GM18502 (cell line): ENCODE measurements around the gene CUEDC1.

Source experiments
- ATAC-seq: cut with Tn5 transposase; IDR thresholded peaks from one replicate; pipeline ENCODE4 v1.9.1; 2021; ENCODE audit warnings: mild to moderate bottlenecking; ENCODE audit not compliant: unreplicated experiment, poor library complexity

The CUEDC1 gene

GRCh38 chr17:57955183-57955931 lies at the start of gene CUEDC1:
Gene CUEDC1, minus strand, starts transcription at chr17:57955412. Its CDS starts 69,848 bp downstream, at chr17:57885564.
- ATAC-seq = no peak

DNA sequence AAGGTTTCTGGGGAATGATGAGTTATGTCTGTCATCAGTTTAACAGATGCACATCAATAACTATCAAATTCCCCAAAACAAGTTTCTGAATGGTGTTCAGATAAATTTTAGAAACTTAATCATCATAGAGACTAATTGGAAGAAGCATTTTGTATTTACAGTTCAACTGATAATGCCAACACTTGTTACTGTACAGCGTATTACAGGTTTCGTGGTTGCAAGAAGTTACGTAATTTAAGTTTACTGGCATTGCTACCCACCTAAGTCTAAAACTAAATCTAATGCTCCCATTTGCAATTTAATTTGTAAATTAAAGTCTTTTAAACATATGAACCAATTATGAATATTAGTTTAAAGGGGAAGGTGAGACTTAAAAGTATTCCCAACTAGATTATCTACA lies 48.8 kb upstream of the CUEDC1 start:
- ATAC-seq = no peak

GRCh38 chr17:58002973-58003372 lies 47.8 kb upstream of the CUEDC1 start:
- ATAC-seq = no peak

GRCh38 chr17:58002154-58002948 lies 47.1 kb upstream of the CUEDC1 start:
- ATAC-seq = no peak

- ATAC-seq = no peak
These were observed 46.4 kb upstream of the CUEDC1 start for GRCh38 chr17:58001461-58002124.

DNA sequence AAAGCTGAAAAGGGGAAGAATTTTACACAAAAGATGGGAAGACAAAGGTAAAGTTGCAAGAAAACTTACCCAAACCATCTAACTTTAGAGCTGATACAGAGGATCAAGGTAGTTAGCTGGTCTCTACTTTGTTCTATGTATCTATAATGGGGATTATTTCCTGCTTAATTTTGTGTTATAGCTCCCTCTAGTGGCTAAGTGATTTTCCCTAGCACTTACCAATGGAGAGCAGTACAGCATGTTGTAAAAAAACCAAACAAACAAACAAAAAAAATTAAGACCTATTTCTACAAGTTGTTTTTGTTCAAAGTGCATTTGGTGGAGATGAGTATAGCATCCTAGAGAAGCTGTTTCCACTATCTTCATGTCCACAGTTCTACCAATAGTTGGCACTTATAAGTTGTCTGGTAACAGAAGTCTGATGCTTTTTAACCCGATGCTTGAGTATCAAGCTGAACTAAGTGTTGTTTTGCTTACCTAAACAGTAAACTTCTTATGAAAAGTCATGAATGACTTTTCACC lies 44.3 kb upstream of the CUEDC1 start:
- no peak for ATAC-seq

GRCh38 chr17:57999010-57999495 lies 43.8 kb upstream of the CUEDC1 start:
- no peak for ATAC-seq

GRCh38 chr17:57997085-57997809 lies 42.0 kb upstream of the CUEDC1 start:
- ATAC-seq = no peak

GRCh38 chr17:57995076-57995956 lies 40.1 kb upstream of the CUEDC1 start:
- ATAC-seq = peak; percentile 68

GRCh38 chr17:57994436-57994835 lies 39.2 kb upstream of the CUEDC1 start:
- ATAC-seq = no peak

DNA sequence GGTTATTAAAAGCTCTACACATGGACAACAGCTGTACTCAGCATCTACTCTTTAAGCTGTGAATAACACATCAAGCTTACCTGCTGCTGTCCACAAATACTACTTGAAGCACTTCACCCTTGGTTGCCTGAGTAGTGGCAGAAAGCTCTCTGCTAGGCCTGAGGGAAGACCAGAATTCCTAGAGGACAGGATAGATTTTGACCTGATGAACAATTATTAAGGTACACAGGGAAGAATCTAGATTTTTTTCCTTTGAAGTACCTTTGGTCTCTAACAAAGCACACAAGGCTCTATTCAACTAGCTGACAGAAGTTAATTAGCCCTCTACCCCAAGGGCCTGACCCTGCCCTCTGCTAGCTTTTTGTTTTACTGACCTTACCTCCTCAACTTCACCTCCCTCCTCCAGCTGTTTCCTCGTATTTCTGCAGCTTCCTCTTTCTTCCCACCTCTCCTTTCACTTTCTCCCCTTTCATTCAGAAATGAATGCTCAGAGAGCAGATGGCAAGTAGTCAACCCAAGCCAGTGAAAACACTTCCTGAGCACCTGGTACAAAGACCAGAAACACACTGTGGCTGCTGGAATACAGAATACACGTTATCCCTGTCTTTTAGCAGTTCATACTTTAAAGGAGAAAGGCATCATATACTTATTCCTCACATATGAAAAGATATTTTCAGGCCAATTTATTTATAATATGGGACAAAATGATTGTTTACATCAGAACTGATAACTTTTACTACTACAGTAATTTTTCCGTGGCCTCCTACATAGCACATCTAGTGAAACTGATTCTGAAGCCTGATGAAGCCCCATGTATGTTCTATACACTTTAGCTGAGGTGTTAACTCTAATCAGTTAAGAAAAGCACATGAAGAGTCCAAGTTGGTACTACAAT lies 38.5 kb upstream of the CUEDC1 start:
- ATAC-seq = no peak

DNA sequence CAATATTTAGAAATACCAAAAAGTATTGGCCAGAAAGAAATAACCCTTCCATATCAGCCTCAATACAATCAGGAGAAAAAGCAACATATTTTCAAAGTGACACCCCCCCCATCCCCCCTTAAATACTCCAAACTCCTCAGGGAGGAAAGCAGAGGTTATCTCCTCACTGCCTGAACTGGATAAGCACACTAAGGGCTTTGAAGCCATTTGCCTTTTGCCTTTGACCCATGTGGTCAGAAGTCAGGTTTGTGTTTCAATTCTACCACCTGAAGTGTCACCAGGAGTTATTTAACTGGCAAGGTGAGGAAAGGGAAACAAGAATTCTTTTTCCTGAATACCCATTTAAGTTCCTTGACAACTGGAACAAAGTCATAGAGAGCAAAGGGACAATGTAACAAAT lies 36.3 kb upstream of the CUEDC1 start:
- ATAC-seq = no peak

DNA sequence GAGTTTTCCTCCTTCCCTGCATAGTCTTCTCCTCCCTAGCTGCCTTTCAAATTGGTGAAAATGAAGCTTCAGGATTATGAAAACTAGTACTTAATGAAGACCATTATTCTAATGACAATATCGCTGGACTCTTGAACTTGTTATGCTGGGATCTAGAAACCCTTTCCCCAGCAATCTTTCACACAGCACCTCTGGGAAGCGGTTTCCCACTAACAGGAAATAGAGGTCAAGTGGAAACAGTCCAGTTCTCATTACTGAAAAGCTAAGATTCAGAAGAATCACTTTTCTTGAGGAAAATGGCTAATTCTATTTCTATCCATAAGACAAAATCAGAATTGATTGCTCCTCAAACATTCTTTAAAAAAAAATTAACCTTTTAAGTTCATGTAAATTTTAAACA lies 34.8 kb upstream of the CUEDC1 start:
- no peak for ATAC-seq

- ATAC-seq = peak; percentile 74
These were observed 33.4 kb upstream of the CUEDC1 start for GRCh38 chr17:57988301-57989250.

GRCh38 chr17:57987581-57988300 lies 32.5 kb upstream of the CUEDC1 start, which contains the start of gene VEZF1:
Gene VEZF1, minus strand, starts transcription at chr17:57988254. Its CDS starts 143 bp downstream, at chr17:57988111.
- peak; percentile 57 for ATAC-seq

DNA sequence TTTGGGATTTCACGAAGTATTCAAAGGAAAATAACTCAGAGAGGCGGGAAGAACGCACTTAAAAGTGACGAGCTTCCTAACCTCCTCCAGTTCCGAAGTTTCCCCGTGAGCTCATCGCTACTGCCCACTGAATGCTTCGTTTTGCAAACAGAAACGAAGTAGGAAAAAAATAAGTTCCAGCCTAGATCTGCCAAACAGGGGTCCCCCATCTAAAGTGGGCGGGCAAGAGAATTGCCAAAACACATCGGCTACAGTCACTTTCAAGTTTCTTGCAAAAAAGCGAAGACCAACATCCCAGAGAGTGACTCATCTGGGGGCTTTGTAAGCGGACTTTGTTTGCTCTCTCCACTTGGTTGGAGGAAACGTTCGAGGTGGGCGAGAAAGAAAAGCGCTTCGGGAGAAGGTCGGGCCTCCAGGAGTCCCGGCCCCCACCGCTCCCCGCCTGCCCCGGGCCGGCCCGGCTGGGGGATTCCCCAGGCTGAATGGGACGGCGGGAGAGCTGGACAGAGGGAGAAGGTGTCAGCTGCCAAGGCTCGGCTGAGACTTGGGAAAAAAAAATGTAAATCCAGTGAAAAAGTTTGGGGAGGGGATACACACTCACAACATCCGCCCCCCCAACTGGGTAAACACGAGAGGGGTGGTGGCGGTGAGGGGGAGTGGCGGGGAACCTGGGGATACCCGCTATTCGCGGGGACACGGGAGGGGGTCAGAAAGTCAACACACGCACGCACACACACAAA lies 31.8 kb upstream of the CUEDC1 start:
- peak; percentile 5 for ATAC-seq
